Osteocyte (in vitro differentiated cells): ENCODE data around the gene ID1. TPM values are rescaled to one million over a fixed set of nuclear protein-coding genes. Genes with fewer than 3 reads are reported as not detected.

Experiments used
- DNase-seq: peaks from one replicate; pipeline ENCODE4 v3.0.0; 2021; ENCODE audit warnings: mixed read lengths; ENCODE audit not compliant: unreplicated experiment; ENCODE audit errors: extremely low spot score
- H3K27ac Mint-ChIP-seq: one replicate; pipeline ENCODE4 v1.8.0; 2021; ENCODE audit warnings: mild to moderate bottlenecking, mixed read lengths; ENCODE audit not compliant: unreplicated experiment
- H3K27me3 Mint-ChIP-seq: one replicate; pipeline ENCODE4 v1.8.0; 2021; ENCODE audit warnings: mixed read lengths; ENCODE audit not compliant: unreplicated experiment
- H3K36me3 Mint-ChIP-seq: one replicate; pipeline ENCODE4 v1.8.0; 2021; ENCODE audit warnings: mixed read lengths; ENCODE audit not compliant: unreplicated experiment
- H3K4me1 Mint-ChIP-seq: one replicate; pipeline ENCODE4 v1.8.0; 2021; ENCODE audit warnings: mixed read lengths; ENCODE audit not compliant: unreplicated experiment
- H3K4me3 Mint-ChIP-seq: one replicate; pipeline ENCODE4 v1.8.0; 2021; ENCODE audit warnings: mild to moderate bottlenecking, moderate library complexity, mixed read lengths; ENCODE audit not compliant: unreplicated experiment
- H3K9me3 Mint-ChIP-seq: one replicate; pipeline ENCODE4 v1.8.0; 2021; ENCODE audit warnings: mixed read lengths; ENCODE audit not compliant: unreplicated experiment
- total RNA-seq: library from RNA; stranded (reverse); gene quantifications from 2 replicates; pipeline ENCODE4 v1.2.1, GENCODE V29; 2021
- TF ChIP-seq, protein P1 (sequence below): fragments of 200-600 bp; sonication (generic); IDR thresholded peaks from 2 replicates; pipeline ENCODE4 v1.5.0; 2021; ENCODE audit warnings: antibody characterized with exemption, mild to moderate bottlenecking, moderate library complexity

ID1 gene
- total RNA-seq, 1 donor from 2014 or later: 8.2 TPM

DNA sequence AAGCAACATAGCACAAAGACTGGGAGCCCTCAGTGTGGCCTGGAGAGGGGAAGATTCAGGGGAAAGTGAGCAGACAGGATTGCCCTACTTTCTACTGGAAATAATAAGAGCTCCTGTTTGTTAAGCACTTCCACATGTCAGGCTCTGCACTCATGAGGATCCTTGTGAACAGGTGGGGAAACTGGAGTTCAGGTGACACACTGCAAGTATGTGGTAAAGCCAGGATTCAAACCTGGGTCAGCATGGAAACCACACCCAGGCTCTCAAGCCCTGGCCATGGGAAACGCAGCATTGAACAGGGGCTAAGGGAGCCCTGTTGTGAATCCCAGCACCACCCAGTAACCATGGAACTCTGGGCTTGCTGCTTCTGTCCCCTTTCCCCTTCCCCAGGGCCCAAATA is 42.8 kb upstream of the ID1 start:
- H3K27ac Mint-ChIP-seq: no peak overlapping the region
- H3K27me3 Mint-ChIP-seq: no peaks in the 10 kb centered on the region
- no peaks in the 10 kb centered on the region for H3K9me3 Mint-ChIP-seq
- TF ChIP-seq, protein P1, sequence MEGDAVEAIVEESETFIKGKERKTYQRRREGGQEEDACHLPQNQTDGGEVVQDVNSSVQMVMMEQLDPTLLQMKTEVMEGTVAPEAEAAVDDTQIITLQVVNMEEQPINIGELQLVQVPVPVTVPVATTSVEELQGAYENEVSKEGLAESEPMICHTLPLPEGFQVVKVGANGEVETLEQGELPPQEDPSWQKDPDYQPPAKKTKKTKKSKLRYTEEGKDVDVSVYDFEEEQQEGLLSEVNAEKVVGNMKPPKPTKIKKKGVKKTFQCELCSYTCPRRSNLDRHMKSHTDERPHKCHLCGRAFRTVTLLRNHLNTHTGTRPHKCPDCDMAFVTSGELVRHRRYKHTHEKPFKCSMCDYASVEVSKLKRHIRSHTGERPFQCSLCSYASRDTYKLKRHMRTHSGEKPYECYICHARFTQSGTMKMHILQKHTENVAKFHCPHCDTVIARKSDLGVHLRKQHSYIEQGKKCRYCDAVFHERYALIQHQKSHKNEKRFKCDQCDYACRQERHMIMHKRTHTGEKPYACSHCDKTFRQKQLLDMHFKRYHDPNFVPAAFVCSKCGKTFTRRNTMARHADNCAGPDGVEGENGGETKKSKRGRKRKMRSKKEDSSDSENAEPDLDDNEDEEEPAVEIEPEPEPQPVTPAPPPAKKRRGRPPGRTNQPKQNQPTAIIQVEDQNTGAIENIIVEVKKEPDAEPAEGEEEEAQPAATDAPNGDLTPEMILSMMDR: no peak
- H3K36me3 Mint-ChIP-seq: peaks cover 19% of the 10 kb centered on the region
- DNase-seq: no peak
- peaks cover 18% of the 10 kb centered on the region for H3K4me1 Mint-ChIP-seq
- no peak overlapping the region for H3K4me3 Mint-ChIP-seq

GRCh38 chr20:31564284-31564683 is 40.8 kb upstream of the ID1 start:
- peaks cover 30% of the 10 kb centered on the region for H3K4me1 Mint-ChIP-seq
- no peaks in the 10 kb centered on the region for H3K27me3 Mint-ChIP-seq
- H3K9me3 Mint-ChIP-seq: no peaks in the 10 kb centered on the region
- no peak for DNase-seq
- peaks cover 19% of the 10 kb centered on the region for H3K36me3 Mint-ChIP-seq
- TF ChIP-seq, protein P1: no peak
- no peak overlapping the region for H3K4me3 Mint-ChIP-seq
- H3K27ac Mint-ChIP-seq: no peak overlapping the region

DNA sequence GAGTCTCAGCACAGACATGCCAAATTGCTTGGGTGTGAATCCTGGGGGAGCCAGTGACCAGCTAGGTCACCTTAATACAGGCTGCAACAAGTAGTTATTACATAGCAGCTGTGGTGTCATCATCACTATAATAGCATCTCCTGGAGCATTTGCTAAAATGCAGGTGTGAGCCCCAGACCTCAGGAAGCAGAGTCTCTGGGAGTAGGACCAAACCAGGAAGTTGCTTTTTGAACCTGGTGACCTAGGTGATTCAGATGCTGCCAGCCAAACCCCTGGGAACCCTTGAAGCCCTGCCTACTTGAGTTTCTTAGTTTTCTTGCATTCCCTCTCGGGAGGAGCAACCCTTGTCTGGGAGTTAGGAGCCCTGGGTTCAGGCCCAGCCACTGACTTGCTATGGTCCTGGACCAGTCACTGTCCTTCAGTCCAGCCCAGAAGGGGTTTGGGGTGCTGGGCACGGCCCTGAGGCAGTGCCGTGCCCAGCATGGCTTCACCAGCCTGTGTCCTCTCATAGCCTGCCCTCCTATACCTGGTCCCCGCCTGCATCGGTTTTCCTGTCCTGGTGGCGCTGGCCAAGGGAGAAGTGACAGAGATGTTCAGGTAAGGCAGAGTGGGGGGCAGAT is 39.3 kb upstream of the ID1 start:
- Mint-ChIP-seq H3K27ac (no peak overlapping the region), H3K4me1 (peaks cover 24% of the 10 kb centered on the region), H3K36me3 (peaks cover 17% of the 10 kb centered on the region), H3K27me3 (no peaks in the 10 kb centered on the region), H3K4me3 (no peak overlapping the region), H3K9me3 (no peaks in the 10 kb centered on the region)
- no peak for DNase-seq
- TF ChIP-seq, protein P1: no peak

DNA sequence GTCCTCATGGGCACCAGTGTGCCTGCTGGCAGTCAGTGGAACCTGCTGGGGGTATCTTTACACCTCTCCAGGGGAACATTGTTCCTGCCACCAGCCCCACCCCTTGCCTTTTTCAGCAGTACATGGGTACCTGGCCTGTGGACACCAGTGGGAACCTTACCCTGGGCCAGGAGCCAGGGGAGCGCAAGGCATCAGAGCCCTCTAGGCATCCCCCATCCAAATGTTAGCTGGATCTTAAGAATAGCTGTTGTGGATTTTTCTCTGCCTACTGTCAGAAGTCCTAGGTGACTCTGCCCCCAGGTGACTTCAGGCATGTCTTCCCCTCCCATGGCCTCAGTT is 38.8 kb upstream of the ID1 start:
- H3K27ac Mint-ChIP-seq: no peak overlapping the region

DNA sequence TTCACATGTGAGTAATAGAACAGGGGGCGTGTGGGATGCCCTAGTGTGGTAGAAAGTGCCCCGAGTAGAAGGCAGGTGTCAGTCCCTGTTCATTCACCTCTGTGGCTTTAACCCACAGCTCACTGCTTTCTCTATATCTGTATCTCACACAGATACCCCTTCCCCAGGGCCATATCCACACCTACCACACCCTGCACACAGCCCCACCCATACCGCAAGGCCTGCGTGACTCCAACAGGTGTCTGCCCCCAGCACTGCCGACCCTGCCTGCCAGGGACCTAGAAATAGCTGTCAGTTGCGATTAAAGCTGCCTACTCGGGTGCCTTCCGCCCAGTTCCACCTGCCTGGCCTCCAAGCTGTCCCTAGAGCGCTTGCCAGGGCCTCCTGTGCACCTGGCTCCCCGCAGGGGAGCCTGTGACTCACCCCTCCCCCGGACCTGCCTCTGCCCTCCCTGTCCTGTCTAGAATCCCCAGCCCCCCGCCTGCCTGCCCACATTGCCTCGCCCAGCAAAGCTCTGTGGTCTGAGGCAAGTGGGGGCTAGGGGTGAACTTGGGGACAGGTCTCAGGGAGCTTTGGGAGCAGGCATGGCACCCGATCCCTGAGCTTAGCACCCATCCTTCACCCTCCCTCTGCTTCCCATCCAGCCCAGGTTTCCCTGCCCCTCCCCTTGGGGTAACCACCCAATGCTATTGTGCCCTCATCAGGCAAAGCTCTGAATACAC is 38.3 kb upstream of the ID1 start:
- DNase-seq: no peak
- no peaks in the 10 kb centered on the region for H3K9me3 Mint-ChIP-seq
- H3K27me3 Mint-ChIP-seq: no peaks in the 10 kb centered on the region
- H3K4me3 Mint-ChIP-seq: no peak overlapping the region
- peaks cover 12% of the 10 kb centered on the region for H3K36me3 Mint-ChIP-seq
- peaks cover 24% of the 10 kb centered on the region for H3K4me1 Mint-ChIP-seq
- H3K27ac Mint-ChIP-seq: no peak overlapping the region
- TF ChIP-seq, protein P1: no peak

More for the DNA sequence above, 38.8 kb upstream of the ID1 start:
- Mint-ChIP-seq H3K36me3 (peaks cover 15% of the 10 kb centered on the region), H3K4me1 (peaks cover 20% of the 10 kb centered on the region), H3K9me3 (no peaks in the 10 kb centered on the region), H3K27me3 (no peaks in the 10 kb centered on the region), H3K4me3 (no peak overlapping the region)
- DNase-seq: no peak
- TF ChIP-seq, protein P1: no peak
